ENCODE results near the gene KIAA0753. TPM values are rescaled to one million over a fixed set of nuclear protein-coding genes. Genes with fewer than 3 reads are reported as not detected.
A peak's percentile ranks its signal among the peaks of the same experiment; 100 is the strongest.
"Not testable (repeated sequence)": the region's sequence is repeated elsewhere in the genome, so short reads cannot be mapped to it uniquely, and the experiment has no call there.

The KIAA0753 gene
- polyA plus RNA-seq, 3 donors from 2014 or later, result 0.19 to 2.0 (median 1.1) TPM

DNA sequence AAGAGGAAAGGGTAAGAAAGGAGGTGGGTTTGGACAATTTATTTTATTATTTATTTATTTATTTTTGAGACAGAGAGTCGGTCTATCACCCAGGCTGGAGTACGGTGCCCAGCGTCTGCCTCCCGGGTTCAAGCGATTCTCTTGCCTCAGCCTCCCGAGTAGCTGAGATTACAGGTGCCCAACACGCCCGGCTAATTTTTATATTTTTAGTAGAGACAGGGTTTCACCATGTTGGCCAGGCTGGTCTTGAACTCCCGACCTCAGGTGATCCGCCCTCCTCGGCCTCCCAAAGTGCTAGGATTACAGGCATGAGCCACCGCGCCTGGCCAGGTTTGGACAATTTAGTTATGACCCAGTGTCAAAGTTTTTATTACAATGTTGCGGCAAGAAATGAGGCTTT is 22.7 kb upstream of the KIAA0753 start:
- DNase-seq, H3K9me3 Mint-ChIP-seq, H3K4me1 Mint-ChIP-seq, H3K4me3 Mint-ChIP-seq, H3K27ac Mint-ChIP-seq, H3K36me3 Mint-ChIP-seq: not testable (repeated sequence)
- H3K27me3 Mint-ChIP-seq (ENCODE audit: low read depth in 3 of 3), result peaks cover 8 to 30% (median 12%) of the 10 kb centered on the region in 3 donors

- Mint-ChIP-seq H3K4me1 (peaks cover 0 to 1% of the 10 kb centered on the region in 2 donors), H3K27me3 (ENCODE audit: low read depth in 3 of 3) (peaks cover 10 to 30% (median 11%) of the 10 kb centered on the region in 3 donors), H3K36me3 (peaks cover 0 to 3% (median 0%) of the 10 kb centered on the region in 3 donors), H3K9me3 (peaks cover 0 to 3% (median 0%) of the 10 kb centered on the region in 6 donors), H3K4me3 (no peak overlapping the region), H3K27ac (no peak overlapping the region)
- DNase-seq, result no peak
Observed at GRCh38 chr17:6661464-6661848, 20.9 kb upstream of the KIAA0753 start.

DNA sequence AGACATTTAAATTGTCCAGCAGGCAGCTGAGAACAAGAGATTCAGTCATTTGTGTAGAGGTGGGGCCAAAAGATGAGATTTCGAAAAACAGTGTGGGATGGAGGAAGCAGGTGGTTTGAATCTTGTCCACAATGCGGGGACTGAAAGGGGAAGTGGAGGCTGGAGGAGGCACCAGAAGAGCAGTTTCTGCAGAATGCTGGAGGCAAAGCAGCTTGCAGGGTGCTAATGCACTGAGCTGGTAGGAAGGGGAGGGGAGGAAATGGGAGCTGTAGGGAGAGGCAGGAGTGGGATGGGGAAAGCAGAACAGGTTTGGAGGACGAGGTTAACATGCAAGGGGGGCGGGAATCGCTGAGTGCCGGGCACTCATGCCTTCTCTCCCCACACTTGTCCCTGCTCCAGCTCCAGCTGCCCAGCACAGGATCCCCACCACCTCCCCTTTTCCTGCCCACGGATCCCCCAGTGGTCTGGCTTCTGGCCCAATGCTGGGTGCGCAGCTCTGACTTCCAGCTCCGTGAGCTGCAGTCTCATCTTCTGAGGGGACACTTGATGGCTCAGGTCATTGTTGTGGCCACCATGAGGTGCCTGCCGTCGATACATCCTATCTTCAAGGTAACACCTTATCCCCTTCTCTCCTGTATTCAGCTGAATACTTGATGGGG is 20.4 kb upstream of the KIAA0753 start:
- Mint-ChIP-seq H3K27me3 (ENCODE audit: low read depth in 3 of 3) (peaks cover 9 to 33% (median 10%) of the 10 kb centered on the region in 3 donors), H3K4me3 (no peak overlapping the region)

DNA sequence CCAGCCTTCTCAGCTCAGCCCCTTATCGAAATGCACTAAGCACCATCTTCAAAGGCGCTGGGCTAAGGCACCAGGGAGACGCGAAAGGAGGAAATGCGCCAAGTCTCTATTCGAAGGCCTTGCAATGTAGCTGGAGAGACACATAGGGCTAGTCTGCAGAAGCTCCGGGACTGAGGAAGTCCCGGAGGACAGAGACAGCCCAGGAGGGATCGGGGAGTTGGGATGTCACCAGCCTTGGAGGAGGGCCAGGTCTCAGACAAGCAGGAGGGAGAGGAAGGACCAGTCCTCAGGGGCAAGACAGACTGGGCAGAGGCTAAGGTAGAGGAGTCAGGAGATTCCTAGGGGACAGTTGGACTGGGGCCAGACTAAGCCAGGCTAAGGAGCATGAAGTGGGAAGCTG is 19.6 kb upstream of the KIAA0753 start:
- H3K4me3 Mint-ChIP-seq, result no peak overlapping the region
- H3K4me1 Mint-ChIP-seq, result peaks cover 3 to 9% of the 10 kb centered on the region in 2 donors
- peaks cover 0 to 6% (median 0%) of the 10 kb centered on the region in 3 donors for H3K36me3 Mint-ChIP-seq
- peaks cover 0 to 3% (median 0%) of the 10 kb centered on the region in 6 donors for H3K9me3 Mint-ChIP-seq
- H3K27ac Mint-ChIP-seq, result no peak overlapping the region
- DNase-seq, result no peak
- peaks cover 10 to 39% (median 11%) of the 10 kb centered on the region in 3 donors for H3K27me3 Mint-ChIP-seq (ENCODE audit: low read depth in 3 of 3)

More for the DNA sequence above, 20.4 kb upstream of the KIAA0753 start:
- peaks cover 0 to 3% (median 0%) of the 10 kb centered on the region in 3 donors for H3K36me3 Mint-ChIP-seq
- H3K4me1 Mint-ChIP-seq, result peaks cover 3 to 4% of the 10 kb centered on the region in 2 donors
- no peak for DNase-seq
- peaks cover 0 to 3% (median 0%) of the 10 kb centered on the region in 6 donors for H3K9me3 Mint-ChIP-seq
- peak overlapping the region in 1 of 6 donors; percentile 12 for H3K27ac Mint-ChIP-seq

GRCh38 chr17:6658411-6658810 is 17.9 kb upstream of the KIAA0753 start:
- not testable (repeated sequence) for H3K27ac Mint-ChIP-seq, H3K4me3 Mint-ChIP-seq, DNase-seq, H3K4me1 Mint-ChIP-seq, H3K9me3 Mint-ChIP-seq, H3K36me3 Mint-ChIP-seq
- H3K27me3 Mint-ChIP-seq (ENCODE audit: low read depth in 3 of 3), result peaks cover 14 to 47% (median 21%) of the 10 kb centered on the region in 3 donors

DNA sequence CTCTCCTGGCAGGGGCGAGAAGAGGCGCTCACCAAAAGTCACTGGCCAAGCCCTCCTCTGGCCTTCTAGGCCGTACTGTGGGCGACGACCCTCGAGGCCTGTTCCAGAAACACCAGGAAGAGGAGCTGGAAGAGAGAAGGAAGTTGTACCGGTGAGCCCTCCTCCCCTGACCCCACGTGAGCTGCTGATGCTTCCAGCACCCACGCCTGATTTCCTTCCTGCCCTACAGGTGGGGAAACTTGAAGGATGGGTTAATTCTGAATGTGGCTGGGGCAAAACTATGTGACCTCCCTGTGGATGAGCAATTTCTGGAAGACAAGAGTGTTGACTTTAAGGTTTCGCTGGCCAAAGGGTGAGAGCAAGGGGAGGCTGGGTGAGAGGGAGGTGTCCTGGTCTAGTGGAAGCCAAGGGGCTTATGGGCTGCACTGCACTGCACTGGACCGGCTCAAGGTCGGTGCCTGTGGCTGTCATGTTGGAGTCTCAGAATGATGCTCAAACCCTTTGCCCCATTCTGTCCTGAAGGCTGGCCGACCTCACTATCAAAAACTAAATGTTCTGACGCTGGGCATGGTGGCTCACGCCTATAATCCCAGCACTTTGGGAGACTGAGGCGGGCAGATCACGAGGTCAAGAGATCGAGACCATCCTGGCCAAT is 17.2 kb upstream of the KIAA0753 start:
- no peak for DNase-seq
- peaks cover 0 to 3% (median 0%) of the 10 kb centered on the region in 6 donors for H3K9me3 Mint-ChIP-seq
- H3K36me3 Mint-ChIP-seq, result peaks cover 0 to 6% (median 4%) of the 10 kb centered on the region in 3 donors
- peak overlapping the region in 4 of 5 donors; percentile 25 to 63 (median 52) for H3K4me3 Mint-ChIP-seq
- H3K27me3 Mint-ChIP-seq (ENCODE audit: low read depth in 3 of 3), result peaks cover 17 to 46% (median 21%) of the 10 kb centered on the region in 3 donors
- no peak overlapping the region for H3K27ac Mint-ChIP-seq
- peaks cover 9 to 16% of the 10 kb centered on the region in 2 donors for H3K4me1 Mint-ChIP-seq

DNA sequence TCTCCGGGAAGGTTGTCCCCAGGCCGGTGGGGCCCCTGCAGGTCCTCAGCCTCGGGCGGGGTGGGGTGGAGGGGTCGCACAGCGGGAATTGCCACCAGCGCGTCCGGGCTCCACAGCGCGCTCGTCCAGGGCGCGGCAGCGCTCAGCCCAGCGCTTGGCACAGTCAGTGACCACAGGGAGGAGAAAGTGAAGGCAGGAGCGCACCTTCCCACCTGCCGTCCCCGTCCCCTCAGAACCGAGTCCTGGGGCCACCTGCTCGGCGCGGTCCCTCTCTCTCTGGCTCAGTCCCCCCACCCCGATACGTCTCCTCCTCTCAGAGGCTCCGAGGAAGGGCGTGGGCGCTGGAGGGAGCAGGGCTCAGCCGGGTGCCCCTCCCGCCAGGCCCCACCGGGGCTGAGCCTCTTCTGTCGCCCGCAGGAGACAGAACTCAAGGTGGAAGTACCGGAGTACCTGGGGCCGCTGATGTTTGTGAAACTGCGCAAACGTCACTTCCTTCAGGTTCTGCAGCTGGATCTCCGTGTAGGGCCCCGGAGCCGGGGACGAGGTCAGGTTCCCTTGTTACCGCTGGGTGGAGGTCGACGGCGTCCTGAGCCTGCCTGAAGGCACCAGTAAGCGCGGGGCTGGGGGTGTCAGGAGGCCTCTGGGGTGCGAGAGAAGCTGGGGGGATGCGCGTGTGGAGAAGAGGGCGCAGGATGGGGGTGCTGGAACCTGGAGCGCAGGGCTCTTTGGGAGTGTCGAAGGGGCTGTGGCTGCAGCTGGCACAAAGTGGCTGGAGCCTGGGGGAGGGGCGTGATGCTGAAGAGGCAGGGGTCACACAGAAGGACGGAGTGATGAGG is 16.5 kb upstream of the KIAA0753 start:
- not testable (repeated sequence) for H3K36me3 Mint-ChIP-seq, H3K27ac Mint-ChIP-seq, DNase-seq, H3K9me3 Mint-ChIP-seq
- peak overlapping the region in 4 of 5 donors; percentile 25 to 63 (median 37) for H3K4me3 Mint-ChIP-seq
- H3K4me1 Mint-ChIP-seq, result peaks cover 16 to 23% of the 10 kb centered on the region in 2 donors
- peaks cover 15 to 41% (median 16%) of the 10 kb centered on the region in 3 donors for H3K27me3 Mint-ChIP-seq (ENCODE audit: low read depth in 3 of 3)

DNA sequence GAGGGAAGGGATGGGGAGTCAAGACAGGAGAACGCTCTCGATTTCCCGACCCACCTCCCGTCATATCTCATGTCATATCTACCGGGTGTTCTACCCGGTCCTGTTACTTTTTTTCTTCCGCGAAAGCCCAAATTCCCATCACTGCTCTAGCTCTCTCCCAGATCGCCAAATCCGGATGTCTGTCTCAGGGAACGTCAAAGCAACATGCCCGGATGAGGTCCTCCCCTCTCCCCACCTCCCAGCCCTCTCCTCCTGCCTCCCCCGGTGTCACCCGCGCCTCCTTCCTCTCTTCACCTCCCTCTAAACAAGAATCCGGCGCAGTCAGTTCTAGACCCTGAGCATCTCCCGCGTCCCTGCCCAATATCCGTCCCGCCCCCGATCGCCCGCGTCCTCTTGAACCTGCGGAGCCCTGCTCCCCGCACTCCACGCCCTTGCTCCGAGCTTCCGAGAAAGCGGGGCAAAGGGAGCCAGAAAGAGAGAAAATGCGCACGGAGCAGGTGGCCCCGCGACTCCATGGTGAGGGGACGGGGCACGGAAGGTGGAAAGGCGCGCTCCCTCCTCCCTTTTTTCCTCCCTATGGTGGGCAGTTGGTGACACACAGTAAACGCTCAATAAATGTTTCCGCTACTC is 15.3 kb upstream of the KIAA0753 start:
- peaks cover 19 to 42% (median 22%) of the 10 kb centered on the region in 3 donors for H3K27me3 Mint-ChIP-seq (ENCODE audit: low read depth in 3 of 3)
- H3K36me3 Mint-ChIP-seq, result peaks cover 0 to 10% (median 4%) of the 10 kb centered on the region in 3 donors
- peak overlapping the region in 2 of 5 donors; percentile 30 to 46 for H3K4me3 Mint-ChIP-seq
- peaks cover 22 to 30% of the 10 kb centered on the region in 2 donors for H3K4me1 Mint-ChIP-seq
- H3K27ac Mint-ChIP-seq, DNase-seq, H3K9me3 Mint-ChIP-seq: not testable (repeated sequence)

- H3K36me3 Mint-ChIP-seq, result peaks cover 0 to 10% (median 4%) of the 10 kb centered on the region in 3 donors
- H3K4me3 Mint-ChIP-seq, result peak overlapping the region in 1 of 5 donors; percentile 30
- no peak for DNase-seq
- H3K27me3 Mint-ChIP-seq (ENCODE audit: low read depth in 3 of 3), result peaks cover 19 to 44% (median 24%) of the 10 kb centered on the region in 3 donors
- H3K9me3 Mint-ChIP-seq, result peaks cover 0 to 3% (median 0%) of the 10 kb centered on the region in 6 donors
- no peak overlapping the region for H3K27ac Mint-ChIP-seq
- H3K4me1 Mint-ChIP-seq, result peaks cover 30 to 38% of the 10 kb centered on the region in 2 donors
Observed at GRCh38 chr17:6654841-6655731, 14.6 kb upstream of the KIAA0753 start.

DNA sequence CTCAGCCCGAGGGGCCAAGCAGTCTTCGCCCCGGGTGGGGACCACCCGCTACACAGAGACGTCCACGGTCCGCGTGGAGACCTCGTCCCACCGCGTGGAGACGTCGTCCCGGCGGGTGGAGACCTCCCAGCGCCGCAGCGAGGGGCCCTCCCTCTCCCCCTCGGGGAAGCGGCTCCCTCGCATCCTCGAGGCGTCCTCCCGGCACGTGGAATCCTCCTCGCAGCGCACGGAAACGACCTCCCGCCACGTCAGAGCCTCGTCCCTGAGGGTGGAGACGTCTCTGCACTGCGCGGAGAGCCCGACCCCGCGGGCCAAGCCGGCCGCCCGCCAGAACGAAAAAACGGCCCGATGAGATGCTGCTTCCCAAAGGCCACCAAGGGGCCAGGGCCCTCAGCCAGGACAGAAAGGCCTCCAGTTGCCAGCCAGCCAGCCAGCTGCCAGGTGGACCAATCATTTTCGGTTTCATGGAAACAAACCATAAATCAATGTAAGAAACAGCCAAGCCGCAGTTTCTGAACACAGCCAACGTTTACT is 11.5 kb upstream of the KIAA0753 start:
- H3K27ac Mint-ChIP-seq, result peak overlapping the region in 4 of 6 donors; percentile 34 to 64 (median 42)
- peaks cover 0 to 1% (median 0%) of the 10 kb centered on the region in 6 donors for H3K9me3 Mint-ChIP-seq
- H3K4me3 Mint-ChIP-seq, result peak overlapping the region; percentile 70 to 99 (median 94)
- peaks cover 43 to 67% of the 10 kb centered on the region in 2 donors for H3K4me1 Mint-ChIP-seq
- peak in 2 of 3 donors; percentile 15 to 42 for DNase-seq
- H3K27me3 Mint-ChIP-seq (ENCODE audit: low read depth in 3 of 3), result peaks cover 14 to 31% (median 19%) of the 10 kb centered on the region in 3 donors
- peaks cover 7 to 12% (median 9%) of the 10 kb centered on the region in 3 donors for H3K36me3 Mint-ChIP-seq

GRCh38 chr17:6651354-6651918 is 10.9 kb upstream of the KIAA0753 start, which contains the start of the genes C17orf100 and MED31:
Gene C17orf100 (plus strand): TSS chr17:6651762. CDS start chr17:6651914, 152 bp downstream.
Gene MED31 (minus strand): TSS chr17:6651605. CDS start chr17:6651528, 77 bp downstream.
- peak; percentile 92 for DNase-seq
- H3K9me3 Mint-ChIP-seq, result peaks cover 0 to 1% (median 0%) of the 10 kb centered on the region in 6 donors
- H3K4me3 Mint-ChIP-seq, result peak within 1 kb of the TSS; percentile 94 to 100 (median 98)
- H3K4me1 Mint-ChIP-seq, result peaks cover 45 to 71% of the 10 kb centered on the region in 2 donors
- peak within 1 kb of the TSS; percentile 97 to 100 (median 100) for H3K27ac Mint-ChIP-seq
- peaks cover 7 to 12% (median 9%) of the 10 kb centered on the region in 3 donors for H3K36me3 Mint-ChIP-seq
- peaks cover 14 to 31% (median 19%) of the 10 kb centered on the region in 3 donors for H3K27me3 Mint-ChIP-seq (ENCODE audit: low read depth in 3 of 3)

Measured in immature natural killer cell (primary cell).